GM10847 (cell line): ENCODE measurements around the gene MRPL11.

Experiments
- POLR2A ChIP-seq: IDR thresholded peaks from 2 replicates; pipeline ENCODE4 v1.6.1; 2011; ENCODE audit not compliant: insufficient read length; ENCODE audit errors: extremely low read depth

MRPL11 gene

GRCh38 chr11:66448523-66448922 lies 9.9 kb upstream of the MRPL11 start:
- no peak for TF ChIP-seq POLR2A

DNA sequence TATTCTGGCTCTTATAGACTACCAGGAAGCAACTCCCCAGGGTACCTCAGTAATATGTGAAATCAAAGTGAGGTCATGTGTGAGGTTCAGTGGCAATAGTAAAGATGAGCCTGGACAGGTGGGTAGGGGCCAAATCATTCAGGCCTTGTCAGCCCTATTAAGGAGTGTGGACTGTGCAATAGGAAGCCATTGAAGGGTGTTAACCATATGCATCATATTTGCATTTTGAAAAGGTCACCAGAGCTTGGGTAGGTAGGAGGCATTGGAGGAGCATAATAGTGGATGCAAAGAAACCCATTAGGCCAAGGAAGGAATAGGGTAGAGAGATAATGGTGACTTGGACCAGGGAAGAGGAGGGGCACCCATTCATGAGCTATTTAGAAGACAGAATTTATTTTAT lies 8.4 kb upstream of the MRPL11 start:
- no peak for TF ChIP-seq POLR2A

- TF ChIP-seq POLR2A, result no peak
Observed at GRCh38 chr11:66443602-66444001, 5.0 kb upstream of the MRPL11 start.

GRCh38 chr11:66437979-66438503 lies 607 bp downstream of the MRPL11 start:
- TF ChIP-seq POLR2A, result no peak

GRCh38 chr11:66432597-66432996 lies 6.1 kb downstream of the MRPL11 start:
- TF ChIP-seq POLR2A, result no peak

DNA sequence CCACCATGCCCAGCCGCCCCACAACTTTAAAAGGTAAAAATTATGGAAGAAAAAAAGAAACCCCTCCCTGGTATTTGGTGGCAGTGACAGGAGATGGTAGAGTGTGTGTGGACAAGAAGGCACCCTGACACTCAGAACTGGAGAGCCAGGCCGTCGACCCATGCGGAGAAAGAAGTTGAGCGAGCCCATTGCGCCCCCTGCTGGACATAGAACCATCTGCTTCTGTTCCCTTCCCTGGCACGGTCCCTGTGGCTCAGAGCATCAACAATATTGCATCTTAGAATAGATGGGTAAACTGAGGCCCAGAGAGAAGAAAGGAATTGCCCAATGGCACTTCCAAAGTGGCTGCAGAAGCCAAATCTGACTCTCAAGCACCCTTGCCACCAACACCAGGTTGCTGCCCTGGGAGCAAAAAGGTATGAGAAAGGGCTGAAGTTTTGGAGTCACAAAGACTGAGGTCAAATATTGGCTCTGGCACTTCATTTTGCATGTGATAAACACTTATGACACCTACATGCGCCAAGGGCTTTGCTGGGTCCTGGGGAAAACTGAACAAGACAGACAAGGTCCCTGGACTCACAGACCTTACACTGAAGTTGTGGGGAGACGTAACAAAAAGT lies 8.6 kb downstream of the MRPL11 start:
- no peak for TF ChIP-seq POLR2A

- no peak for TF ChIP-seq POLR2A
Observed at GRCh38 chr11:66428933-66429332, 9.7 kb downstream of the MRPL11 start.

GRCh38 chr11:66426314-66426713 lies 12.3 kb downstream of the MRPL11 start:
- TF ChIP-seq POLR2A, result no peak

DNA sequence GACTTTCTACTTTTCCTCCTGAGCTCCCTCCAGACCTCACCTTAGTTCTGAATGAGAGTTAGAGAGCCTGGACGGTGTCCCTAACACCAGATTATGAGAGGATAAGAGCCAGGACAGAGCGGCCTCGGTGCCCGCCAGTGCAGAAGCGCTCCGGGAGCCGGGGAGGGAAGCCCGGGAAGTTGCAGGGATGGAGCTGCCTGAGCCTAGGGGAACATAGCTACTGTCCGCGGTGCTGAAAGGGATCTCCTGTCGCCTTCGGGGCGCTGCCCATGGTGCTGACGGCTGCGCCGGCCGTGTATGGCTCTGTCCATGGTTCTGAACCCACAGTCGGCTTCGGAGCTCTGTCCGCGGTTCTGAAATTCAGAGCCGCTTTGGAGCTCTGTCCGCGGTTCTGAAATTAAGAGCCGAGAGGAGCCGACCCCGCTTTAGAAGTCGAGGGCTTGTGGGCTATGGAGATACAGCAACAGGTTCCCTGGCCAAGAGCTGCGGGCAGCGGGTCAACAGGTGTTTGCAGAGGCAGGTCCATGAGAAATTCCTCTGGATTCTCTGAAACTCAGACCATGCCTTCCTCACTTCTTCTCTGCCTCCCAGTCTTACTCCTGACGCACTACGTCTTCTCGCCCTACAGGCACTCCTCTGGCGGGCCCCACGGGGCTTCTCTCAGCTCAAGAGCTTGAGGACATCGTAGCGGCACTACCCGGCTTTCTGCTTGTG lies 17.0 kb downstream of the MRPL11 start:
- no peak for TF ChIP-seq POLR2A

GRCh38 chr11:66420671-66421476 lies 17.8 kb downstream of the MRPL11 start, which contains the start of gene NPAS4:
Gene NPAS4 (plus strand): TSS chr11:66421035. CDS start chr11:66421180, 145 bp downstream.
- no peak for TF ChIP-seq POLR2A

- no peak for TF ChIP-seq POLR2A
Observed at GRCh38 chr11:66419825-66420224, 18.8 kb downstream of the MRPL11 start.

DNA sequence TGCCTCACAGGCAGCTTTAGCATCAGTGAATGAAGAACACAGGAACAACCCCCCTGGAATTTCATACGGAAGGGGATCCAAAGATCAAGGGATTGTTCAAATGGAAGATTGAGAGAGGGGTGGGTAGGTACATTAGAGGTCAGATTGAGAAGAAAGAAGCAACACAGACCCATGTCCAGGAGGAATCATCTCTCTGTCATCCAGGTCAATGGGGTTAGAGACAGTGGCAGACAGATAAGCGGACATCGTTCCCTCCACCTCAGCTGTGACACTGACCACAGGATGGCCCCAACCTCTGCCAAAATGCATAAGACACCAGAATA lies 19.7 kb downstream of the MRPL11 start:
- no peak for TF ChIP-seq POLR2A

DNA sequence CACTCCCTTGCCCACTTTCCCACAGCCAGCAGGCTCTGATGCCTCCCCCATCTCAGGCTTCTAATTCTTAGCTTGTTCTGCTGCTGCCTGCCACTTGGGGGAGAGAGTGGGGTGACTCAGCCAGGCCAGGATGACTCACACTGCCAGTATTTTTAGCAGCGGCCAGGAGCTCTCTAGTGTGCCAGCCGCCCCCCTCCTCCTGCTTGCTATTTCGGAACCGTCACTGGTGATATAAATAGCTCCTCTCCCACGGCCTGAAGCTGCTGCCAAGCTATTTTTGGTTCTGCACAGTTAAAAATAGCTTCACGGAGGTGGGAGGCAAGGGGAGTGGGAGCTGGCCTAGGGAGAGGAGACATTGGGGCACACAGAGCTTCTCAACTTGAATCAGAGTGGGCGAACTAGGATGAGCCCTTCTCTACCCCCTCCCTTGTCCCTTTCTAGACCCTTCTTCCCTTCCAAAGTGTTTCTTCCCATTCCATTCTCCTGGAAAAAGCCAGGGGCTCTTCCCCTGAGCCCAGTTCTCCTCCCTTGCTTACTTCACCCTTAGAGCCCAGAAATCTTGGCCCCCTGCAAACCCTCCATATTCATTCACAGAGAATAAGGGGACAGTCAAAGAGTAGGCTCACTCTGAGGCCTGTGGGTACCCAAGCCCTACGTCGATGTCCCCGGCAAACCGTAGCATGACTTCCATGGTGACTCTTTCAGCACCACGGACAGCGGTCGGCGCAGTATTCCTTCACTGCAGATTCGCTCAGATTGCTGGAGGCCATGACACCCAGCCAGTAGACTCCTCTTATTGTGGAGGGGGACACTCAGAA lies 20.3 kb downstream of the MRPL11 start:
- TF ChIP-seq POLR2A, result no peak

DNA sequence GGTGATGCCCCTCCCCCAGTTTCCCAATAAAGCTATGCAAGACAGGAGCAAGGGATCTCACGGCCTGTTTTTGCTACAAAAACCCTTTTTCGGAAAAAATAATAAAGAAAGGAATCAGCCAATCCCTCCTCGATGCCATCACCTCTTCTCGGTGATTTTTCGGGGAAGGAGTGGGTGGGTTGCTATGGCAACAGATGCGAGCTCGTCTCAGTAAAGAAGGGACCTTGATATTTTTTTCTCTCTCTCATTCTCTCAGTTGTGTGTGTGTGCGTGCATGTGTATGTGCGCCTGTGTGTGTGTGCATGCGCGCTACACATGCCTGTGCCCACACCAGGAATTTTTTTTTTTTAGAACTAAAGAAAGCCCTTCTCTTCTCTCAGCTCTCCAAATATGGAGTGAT lies 21.6 kb downstream of the MRPL11 start:
- no peak for TF ChIP-seq POLR2A

- no peak for TF ChIP-seq POLR2A
Observed at GRCh38 chr11:66415423-66415822, 23.2 kb downstream of the MRPL11 start.
